ENCODE measurements around the gene SORBS2.

SORBS2 gene

DNA sequence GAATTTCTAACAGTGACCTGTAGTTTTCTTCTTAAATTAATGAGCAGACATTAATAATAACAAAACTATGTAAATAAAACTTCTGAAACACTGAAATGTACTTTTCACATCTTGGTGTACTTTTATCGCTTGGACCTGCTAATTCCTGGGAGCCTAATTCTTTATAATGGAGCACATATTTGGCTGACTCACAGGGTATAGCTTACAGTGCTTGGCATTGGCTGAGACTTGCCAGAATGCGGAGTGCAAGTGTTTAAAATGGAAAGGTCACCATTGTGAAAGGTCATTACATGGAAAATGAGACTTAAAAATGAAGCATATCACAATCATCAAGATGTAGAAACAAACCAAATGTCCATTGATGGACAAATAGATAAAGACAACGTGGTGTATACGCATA is 139.4 kb downstream of the SORBS2 start:
- 0 out of 3 replicates have a peak, but pooled peaks have one; percentile 41 for ATAC-seq
- TF ChIP-seq ZFP3 (CRISPR knock-in tag; IDR thresholded peaks at IDR 0.05) (no peak), ZFP30 (CRISPR knock-in tag; IDR thresholded peaks at IDR 0.05) (no peak), OSR1 (CRISPR knock-in tag; IDR thresholded peaks at IDR 0.05) (no peak), CSRNP3 (CRISPR knock-in tag; IDR thresholded peaks at IDR 0.05) (no peak)

GRCh38 chr4:185672151-185672550 is 139.8 kb downstream of the SORBS2 start:
- no peak for ATAC-seq
- TF ChIP-seq PPARA (CRISPR knock-in tag; IDR thresholded peaks at IDR 0.05; ENCODE audit: borderline replicate concordance) = no peak
- no peak for TF ChIP-seq GLIS3 (CRISPR knock-in tag; IDR thresholded peaks at IDR 0.05)
- TF ChIP-seq, protein P1, sequence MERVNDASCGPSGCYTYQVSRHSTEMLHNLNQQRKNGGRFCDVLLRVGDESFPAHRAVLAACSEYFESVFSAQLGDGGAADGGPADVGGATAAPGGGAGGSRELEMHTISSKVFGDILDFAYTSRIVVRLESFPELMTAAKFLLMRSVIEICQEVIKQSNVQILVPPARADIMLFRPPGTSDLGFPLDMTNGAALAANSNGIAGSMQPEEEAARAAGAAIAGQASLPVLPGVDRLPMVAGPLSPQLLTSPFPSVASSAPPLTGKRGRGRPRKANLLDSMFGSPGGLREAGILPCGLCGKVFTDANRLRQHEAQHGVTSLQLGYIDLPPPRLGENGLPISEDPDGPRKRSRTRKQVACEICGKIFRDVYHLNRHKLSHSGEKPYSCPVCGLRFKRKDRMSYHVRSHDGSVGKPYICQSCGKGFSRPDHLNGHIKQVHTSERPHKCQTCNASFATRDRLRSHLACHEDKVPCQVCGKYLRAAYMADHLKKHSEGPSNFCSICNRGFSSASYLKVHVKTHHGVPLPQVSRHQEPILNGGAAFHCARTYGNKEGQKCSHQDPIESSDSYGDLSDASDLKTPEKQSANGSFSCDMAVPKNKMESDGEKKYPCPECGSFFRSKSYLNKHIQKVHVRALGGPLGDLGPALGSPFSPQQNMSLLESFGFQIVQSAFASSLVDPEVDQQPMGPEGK (CRISPR knock-in tag; IDR thresholded peaks at IDR 0.05; ENCODE audit: borderline replicate concordance) = no peak

DNA sequence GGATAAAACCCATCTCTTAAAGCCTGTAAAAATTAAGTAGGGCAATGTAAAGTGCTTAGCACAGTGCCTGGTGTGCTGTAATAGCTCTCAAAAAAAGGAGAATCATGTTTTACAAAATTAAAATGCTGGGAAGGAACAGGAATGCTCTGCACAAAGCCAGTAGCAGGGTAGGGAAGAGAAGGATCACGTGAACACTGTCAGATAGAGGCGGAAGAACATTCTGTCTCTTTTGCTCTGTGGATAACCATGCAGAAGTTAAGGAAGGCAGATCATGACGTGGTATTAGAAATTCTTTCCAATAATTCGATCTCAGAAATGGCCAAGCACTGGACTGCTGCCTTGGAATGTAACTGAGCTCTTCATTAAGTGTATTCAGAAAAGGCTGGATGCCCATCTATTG is 140.5 kb downstream of the SORBS2 start:
- ATAC-seq = no peak
- no peak for TF ChIP-seq ARNTL (CRISPR knock-in tag; IDR thresholded peaks at IDR 0.05; ENCODE audit: borderline replicate concordance, low read depth)
- TF ChIP-seq ISL1 (CRISPR knock-in tag; IDR thresholded peaks at IDR 0.05) = no peak
- no peak for TF ChIP-seq ZNF70 (CRISPR knock-in tag; IDR thresholded peaks at IDR 0.05)
- TF ChIP-seq ZFP30 (CRISPR knock-in tag; IDR thresholded peaks at IDR 0.05) = no peak
- TF ChIP-seq, protein P1 (CRISPR knock-in tag; IDR thresholded peaks at IDR 0.05; ENCODE audit: borderline replicate concordance) = no peak
- no peak for TF ChIP-seq CSRNP3 (CRISPR knock-in tag; IDR thresholded peaks at IDR 0.05)
- no peak for TF ChIP-seq BACH2 (CRISPR knock-in tag; IDR thresholded peaks at IDR 0.05; ENCODE audit: borderline replicate concordance)
- TF ChIP-seq ZC3H10 (CRISPR knock-in tag; IDR thresholded peaks at IDR 0.05) = no peak
- no peak for TF ChIP-seq GLIS3 (CRISPR knock-in tag; IDR thresholded peaks at IDR 0.05)
- TF ChIP-seq, protein P2, sequence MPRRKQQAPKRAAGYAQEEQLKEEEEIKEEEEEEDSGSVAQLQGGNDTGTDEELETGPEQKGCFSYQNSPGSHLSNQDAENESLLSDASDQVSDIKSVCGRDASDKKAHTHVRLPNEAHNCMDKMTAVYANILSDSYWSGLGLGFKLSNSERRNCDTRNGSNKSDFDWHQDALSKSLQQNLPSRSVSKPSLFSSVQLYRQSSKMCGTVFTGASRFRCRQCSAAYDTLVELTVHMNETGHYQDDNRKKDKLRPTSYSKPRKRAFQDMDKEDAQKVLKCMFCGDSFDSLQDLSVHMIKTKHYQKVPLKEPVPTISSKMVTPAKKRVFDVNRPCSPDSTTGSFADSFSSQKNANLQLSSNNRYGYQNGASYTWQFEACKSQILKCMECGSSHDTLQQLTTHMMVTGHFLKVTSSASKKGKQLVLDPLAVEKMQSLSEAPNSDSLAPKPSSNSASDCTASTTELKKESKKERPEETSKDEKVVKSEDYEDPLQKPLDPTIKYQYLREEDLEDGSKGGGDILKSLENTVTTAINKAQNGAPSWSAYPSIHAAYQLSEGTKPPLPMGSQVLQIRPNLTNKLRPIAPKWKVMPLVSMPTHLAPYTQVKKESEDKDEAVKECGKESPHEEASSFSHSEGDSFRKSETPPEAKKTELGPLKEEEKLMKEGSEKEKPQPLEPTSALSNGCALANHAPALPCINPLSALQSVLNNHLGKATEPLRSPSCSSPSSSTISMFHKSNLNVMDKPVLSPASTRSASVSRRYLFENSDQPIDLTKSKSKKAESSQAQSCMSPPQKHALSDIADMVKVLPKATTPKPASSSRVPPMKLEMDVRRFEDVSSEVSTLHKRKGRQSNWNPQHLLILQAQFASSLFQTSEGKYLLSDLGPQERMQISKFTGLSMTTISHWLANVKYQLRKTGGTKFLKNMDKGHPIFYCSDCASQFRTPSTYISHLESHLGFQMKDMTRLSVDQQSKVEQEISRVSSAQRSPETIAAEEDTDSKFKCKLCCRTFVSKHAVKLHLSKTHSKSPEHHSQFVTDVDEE (CRISPR knock-in tag; IDR thresholded peaks at IDR 0.05) = no peak
- TF ChIP-seq OSR1 (CRISPR knock-in tag; IDR thresholded peaks at IDR 0.05) = no peak
- TF ChIP-seq CSDC2 (CRISPR knock-in tag; IDR thresholded peaks at IDR 0.05) = no peak
- TF ChIP-seq ZNF8 (CRISPR knock-in tag; IDR thresholded peaks at IDR 0.05) = no peak
- TF ChIP-seq PPARA (CRISPR knock-in tag; IDR thresholded peaks at IDR 0.05; ENCODE audit: borderline replicate concordance) = no peak
- TF ChIP-seq ZFP3 (CRISPR knock-in tag; IDR thresholded peaks at IDR 0.05) = no peak
- TF ChIP-seq SNAI2 (CRISPR knock-in tag; IDR thresholded peaks at IDR 0.05) = no peak
- no peak for TF ChIP-seq TCF4 (CRISPR knock-in tag; IDR thresholded peaks at IDR 0.05; ENCODE audit: borderline replicate concordance)

- TF ChIP-seq ISL1 (CRISPR knock-in tag; IDR thresholded peaks at IDR 0.05) (no peak), POU6F1 (CRISPR knock-in tag; IDR thresholded peaks at IDR 0.05; ENCODE audit: borderline replicate concordance, low read depth) (no peak), CSDC2 (CRISPR knock-in tag; IDR thresholded peaks at IDR 0.05) (no peak), BACH2 (CRISPR knock-in tag; IDR thresholded peaks at IDR 0.05; ENCODE audit: borderline replicate concordance) (no peak), ZNF8 (CRISPR knock-in tag; IDR thresholded peaks at IDR 0.05) (no peak), GLIS3 (CRISPR knock-in tag; IDR thresholded peaks at IDR 0.05) (no peak), ESRRG (CRISPR knock-in tag; IDR thresholded peaks at IDR 0.05) (no peak), OSR1 (CRISPR knock-in tag; IDR thresholded peaks at IDR 0.05) (no peak), TOX (CRISPR knock-in tag; IDR thresholded peaks at IDR 0.05; ENCODE audit: borderline replicate concordance) (no peak)
- no peak for ATAC-seq
Measured at GRCh38 chr4:185671066-185671465, 140.9 kb downstream of the SORBS2 start.

Measured in SK-N-SH treated with all-trans-retinoic acid at 6 μM for 48 hours (cell line).